Measurements from ENCODE around the gene MAPK8IP3. TPM values are rescaled to one million over a fixed set of nuclear protein-coding genes. Genes with fewer than 3 reads are reported as not detected.

The MAPK8IP3 gene
- polyA plus RNA-seq, 3 donors = 1.1 to 185 (median 2.1) TPM

DNA sequence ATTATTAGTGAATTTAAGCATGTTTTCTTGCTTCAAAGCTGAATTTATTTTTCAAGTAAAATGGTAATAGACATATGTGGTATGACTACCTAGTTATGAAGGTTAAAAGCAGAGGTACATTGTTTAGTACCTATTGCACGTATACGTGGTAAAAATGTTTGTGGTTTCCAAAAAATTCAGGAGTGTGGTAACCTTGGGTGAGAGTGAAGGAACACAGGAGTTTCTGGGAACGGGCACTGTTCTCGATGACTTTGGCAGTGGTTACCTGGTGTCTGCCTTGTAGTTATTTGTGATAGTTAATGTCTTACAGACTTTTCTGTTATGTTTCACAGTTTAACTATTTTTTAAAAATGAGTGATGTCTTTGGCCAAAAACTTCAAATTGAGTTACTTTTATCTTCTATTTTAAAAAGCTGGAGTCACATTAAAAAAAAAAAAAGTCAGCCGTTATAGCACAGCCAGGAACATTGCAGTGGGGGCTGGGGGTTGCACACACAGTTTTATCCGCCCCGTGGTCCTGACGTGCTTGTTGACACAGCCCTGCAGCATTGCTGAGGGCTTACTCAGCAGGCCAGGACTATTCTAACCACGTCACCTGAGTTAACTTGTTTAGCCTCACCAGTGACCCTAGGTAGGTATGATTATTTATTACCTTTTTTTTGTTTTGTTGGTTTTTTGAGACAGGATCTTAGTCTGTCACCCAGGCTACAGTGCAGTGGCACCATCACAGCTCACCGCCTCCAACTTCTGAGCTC lies 17.0 kb upstream of the MAPK8IP3 start:
- intact Hi-C loops (cut with micrococcal nuclease) = no loop called here
- Histone ChIP-seq H3K27me3 (ENCODE audit: control insufficient read depth in 2 of 2, insufficient read depth in 2 of 2, low read length in 2 of 2) (no peaks in the 10 kb centered on the region), H3K79me2 (ENCODE audit: insufficient read depth, low read length) (peaks cover 52% of the 10 kb centered on the region), H3K4me3 (replicated peaks in 1 of 3; ENCODE audit: low read depth in 2 of 3, low read length in 3 of 3) (no peak overlapping the region), H3K9me3 (replicated peaks in 1 of 2; ENCODE audit: control insufficient read depth in 1 of 2, insufficient read depth in 1 of 2, low read length in 2 of 2) (no peaks in the 10 kb centered on the region), H3K27ac (ENCODE audit: low read depth in 1 of 2, low read length in 2 of 2) (no peak overlapping the region), H4K20me1 (ENCODE audit: insufficient read depth, low read length) (no peaks in the 10 kb centered on the region), H2AFZ (ENCODE audit: insufficient read depth, low read depth, low read length, poor library complexity, severe bottlenecking) (no peak overlapping the region), H3K9ac (ENCODE audit: insufficient read depth, low read length, poor library complexity, severe bottlenecking) (no peak overlapping the region), H3K4me2 (replicated peaks; ENCODE audit: extremely low read depth, low read length, poor library complexity, severe bottlenecking) (no peak overlapping the region), H3K4me1 (ENCODE audit: control insufficient read depth in 1 of 2, insufficient read depth in 2 of 2, low read length in 2 of 2) (no peaks in the 10 kb centered on the region), H3K36me3 (replicated peaks in 1 of 2; ENCODE audit: control insufficient read depth in 1 of 2, insufficient read depth in 2 of 2, low read length in 2 of 2) (peaks cover 56 to 92% of the 10 kb centered on the region in 2 donors)
- no peak for DNase-seq
- Mint-ChIP-seq H3K4me1 (no peaks in the 10 kb centered on the region), H3K36me3 (peaks cover 62 to 84% of the 10 kb centered on the region in 2 donors), H3K27ac (peak overlapping the region in 1 of 7 donors; percentile 61), H3K9me3 (no peaks in the 10 kb centered on the region), H3K4me3 (no peak overlapping the region), H3K27me3 (ENCODE audit: low read depth in 3 of 3) (no peaks in the 10 kb centered on the region)
- TF ChIP-seq, protein P1, sequence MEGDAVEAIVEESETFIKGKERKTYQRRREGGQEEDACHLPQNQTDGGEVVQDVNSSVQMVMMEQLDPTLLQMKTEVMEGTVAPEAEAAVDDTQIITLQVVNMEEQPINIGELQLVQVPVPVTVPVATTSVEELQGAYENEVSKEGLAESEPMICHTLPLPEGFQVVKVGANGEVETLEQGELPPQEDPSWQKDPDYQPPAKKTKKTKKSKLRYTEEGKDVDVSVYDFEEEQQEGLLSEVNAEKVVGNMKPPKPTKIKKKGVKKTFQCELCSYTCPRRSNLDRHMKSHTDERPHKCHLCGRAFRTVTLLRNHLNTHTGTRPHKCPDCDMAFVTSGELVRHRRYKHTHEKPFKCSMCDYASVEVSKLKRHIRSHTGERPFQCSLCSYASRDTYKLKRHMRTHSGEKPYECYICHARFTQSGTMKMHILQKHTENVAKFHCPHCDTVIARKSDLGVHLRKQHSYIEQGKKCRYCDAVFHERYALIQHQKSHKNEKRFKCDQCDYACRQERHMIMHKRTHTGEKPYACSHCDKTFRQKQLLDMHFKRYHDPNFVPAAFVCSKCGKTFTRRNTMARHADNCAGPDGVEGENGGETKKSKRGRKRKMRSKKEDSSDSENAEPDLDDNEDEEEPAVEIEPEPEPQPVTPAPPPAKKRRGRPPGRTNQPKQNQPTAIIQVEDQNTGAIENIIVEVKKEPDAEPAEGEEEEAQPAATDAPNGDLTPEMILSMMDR (IDR thresholded peaks at IDR 0.05) = no peak
- whole genome bisulfite sequencing (ENCODE audit: insufficient coverage) = 98% methylated on average over 6 of the region's 10 CpGs

DNA sequence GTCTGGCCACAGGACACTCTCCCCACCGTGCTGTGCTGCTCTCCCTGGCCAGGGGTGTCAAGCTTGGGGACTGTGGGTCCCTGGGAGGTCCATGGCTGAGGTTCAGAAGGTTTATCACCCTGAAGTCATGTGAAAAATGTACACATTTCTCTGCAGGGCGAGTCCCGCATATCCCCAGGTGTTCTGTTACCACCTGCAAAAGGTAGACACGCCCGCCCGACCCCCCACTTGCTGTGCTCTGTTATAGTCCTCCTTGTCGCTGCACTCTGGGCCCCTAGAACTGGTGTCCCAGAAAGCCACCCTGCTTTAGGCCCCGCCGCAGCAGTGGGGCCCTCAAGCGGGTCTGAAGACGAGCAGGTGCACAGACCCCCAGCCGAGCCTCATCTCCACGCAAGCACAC lies 16.1 kb upstream of the MAPK8IP3 start:
- TF ChIP-seq, protein P1 (IDR thresholded peaks at IDR 0.05) = no peak
- H3K27ac Mint-ChIP-seq = no peak overlapping the region
- H3K36me3 ChIP-seq (replicated peaks in 1 of 2; ENCODE audit: control insufficient read depth in 1 of 2, insufficient read depth in 2 of 2, low read length in 2 of 2) = peaks cover 54 to 92% of the 10 kb centered on the region in 2 donors

More for the DNA sequence above, 16.1 kb upstream of the MAPK8IP3 start:
- no peaks in the 10 kb centered on the region for H3K9me3 Mint-ChIP-seq
- no peak overlapping the region for H3K4me3 ChIP-seq (replicated peaks in 1 of 3; ENCODE audit: low read depth in 2 of 3, low read length in 3 of 3)
- H3K9ac ChIP-seq (ENCODE audit: insufficient read depth, low read length, poor library complexity, severe bottlenecking) = no peak overlapping the region
- no peak overlapping the region for H3K27ac ChIP-seq (ENCODE audit: low read depth in 1 of 2, low read length in 2 of 2)
- no peaks in the 10 kb centered on the region for H3K4me1 ChIP-seq (ENCODE audit: control insufficient read depth in 1 of 2, insufficient read depth in 2 of 2, low read length in 2 of 2)
- no peaks in the 10 kb centered on the region for H3K4me1 Mint-ChIP-seq
- H3K79me2 ChIP-seq (ENCODE audit: insufficient read depth, low read length) = peaks cover 47% of the 10 kb centered on the region
- intact Hi-C loops (cut with micrococcal nuclease) = no loop called here
- H3K4me3 Mint-ChIP-seq = no peak overlapping the region
- no peak overlapping the region for H3K4me2 ChIP-seq (replicated peaks; ENCODE audit: extremely low read depth, low read length, poor library complexity, severe bottlenecking)
- no peak overlapping the region for H2AFZ ChIP-seq (ENCODE audit: insufficient read depth, low read depth, low read length, poor library complexity, severe bottlenecking)
- H3K9me3 ChIP-seq (replicated peaks in 1 of 2; ENCODE audit: control insufficient read depth in 1 of 2, insufficient read depth in 1 of 2, low read length in 2 of 2) = no peaks in the 10 kb centered on the region
- H4K20me1 ChIP-seq (ENCODE audit: insufficient read depth, low read length) = no peaks in the 10 kb centered on the region
- H3K27me3 Mint-ChIP-seq (ENCODE audit: low read depth in 3 of 3) = no peaks in the 10 kb centered on the region
- H3K27me3 ChIP-seq (ENCODE audit: control insufficient read depth in 2 of 2, insufficient read depth in 2 of 2, low read length in 2 of 2) = no peaks in the 10 kb centered on the region
- H3K36me3 Mint-ChIP-seq = peaks cover 69 to 85% of the 10 kb centered on the region in 2 donors
- no peak for DNase-seq
- over 99% methylated on average over 13 of the region's 13 CpGs for WGBS (ENCODE audit: insufficient coverage)
